ENCODE results near the gene RPS15. TPM values are rescaled to one million over a fixed set of nuclear protein-coding genes. Genes with fewer than 3 reads are reported as not detected.

The RPS15 gene
- total and polyA plus RNA-seq, 9 of the 15 experiments (the other 6 are each of a cell fraction or from before 2014, with no cell fraction given): 605 to 2,791 (median 957) TPM

- TF ChIP-seq AFF4 (CRISPR knock-in tag; IDR thresholded peaks at IDR 0.05): no peak
- peak; percentile 70 for TF ChIP-seq SUPT5H (IDR thresholded peaks at IDR 0.05)
- no peak for TF ChIP-seq KLF1 (tag; IDR thresholded peaks at IDR 0.05)
- no peak for TF ChIP-seq ZFP1 (CRISPR knock-in tag; IDR thresholded peaks at IDR 0.05)
- peak; percentile 60; the same call in 1 of the 2 replicates for TF ChIP-seq POLR2A (conservative IDR thresholded peaks at IDR 0.05)
- TF ChIP-seq BCOR (IDR thresholded peaks at IDR 0.05): no peak
- no peak for TF ChIP-seq PPARD (CRISPR knock-in tag; IDR thresholded peaks at IDR 0.05)
- no peak for TF ChIP-seq KDM2B (CRISPR knock-in tag; IDR thresholded peaks at IDR 0.05)
Measured at GRCh38 chr19:1455336-1456120, 17.3 kb downstream of the RPS15 start (continued).

Measured in K562 (cell line).